Smooth muscle cell (in vitro differentiated cells): ENCODE results near the gene MBD4. TPM values are rescaled to one million over a fixed set of nuclear protein-coding genes. Genes with fewer than 3 reads are reported as not detected.

Experiments used
- DNase-seq: peaks from one replicate; lab custom pipeline; 2025; ENCODE audit not compliant: unreplicated experiment; lab: John Stamatoyannopoulos, UW
- H2AFZ ChIP-seq: fragments of 200-600 bp; sonication (generic); 2 replicates; pipeline ENCODE4 v1.6.0; 2016; ENCODE audit warnings: antibody characterized with exemption, low read depth, mild to moderate bottlenecking
- H3F3A ChIP-seq: fragments of 200-600 bp; sonication (generic); 2 replicates; pipeline ENCODE4 v1.6.0; 2017; ENCODE audit warnings: antibody characterized with exemption, low read depth
- H3K27ac ChIP-seq: fragments of 200-600 bp; sonication (generic); 2 replicates; pipeline ENCODE4 v1.5.1; 2016; ENCODE audit warnings: low read depth, mild to moderate bottlenecking
- H3K27me3 ChIP-seq: fragments of 200-600 bp; sonication (generic); 2 replicates; pipeline ENCODE4 v1.6.1; 2016; ENCODE audit warnings: low read depth, mild to moderate bottlenecking
- H3K36me3 ChIP-seq: fragments of 200-600 bp; sonication (generic); 2 replicates; pipeline ENCODE4 v1.5.1; 2016; ENCODE audit warnings: low read depth
- H3K4me1 ChIP-seq: fragments of 200-600 bp; sonication (generic); 2 replicates; pipeline ENCODE4 v1.5.1; 2016; ENCODE audit warnings: low read depth
- H3K4me2 ChIP-seq: fragments of 200-600 bp; sonication (generic); 2 replicates; pipeline ENCODE4 v1.6.0; 2016; ENCODE audit warnings: mild to moderate bottlenecking
- H3K4me3 ChIP-seq: fragments of 200-600 bp; sonication (generic); 2 replicates; pipeline ENCODE4 v1.5.1; 2016; ENCODE audit warnings: mild to moderate bottlenecking
- H3K79me2 ChIP-seq: fragments of 200-600 bp; sonication (generic); 2 replicates; pipeline ENCODE4 v1.6.0; 2016; ENCODE audit warnings: low read depth, mild to moderate bottlenecking
- H3K9ac ChIP-seq: fragments of 200-600 bp; sonication (generic); 2 replicates; pipeline ENCODE4 v1.6.0; 2016; ENCODE audit warnings: low read depth
- H3K9me3 ChIP-seq: fragments of 200-600 bp; sonication (generic); replicated peaks from 2 replicates; pipeline ENCODE4 v1.5.1; 2016; ENCODE audit warnings: low read depth
- H4K20me1 ChIP-seq: fragments of 200-600 bp; sonication (generic); 2 replicates; pipeline ENCODE4 v1.6.0; 2016; ENCODE audit warnings: low read depth
- CTCF ChIP-seq: fragments of 200-600 bp; sonication (generic); IDR thresholded peaks from 2 replicates; pipeline ENCODE4 v1.5.1; 2017; ENCODE audit warnings: borderline replicate concordance, mild to moderate bottlenecking, antibody characterized with exemption; ENCODE audit not compliant: insufficient read depth, poor library complexity, severe bottlenecking
- WGBS: methylation state at CpG from one replicate; pipeline ENCODE4 v1.1.7; 2016; ENCODE audit warnings: low lambda C conversion rate; 5-methylcytosine and 5-hydroxymethylcytosine counted together
- polyA plus RNA-seq: library from polyadenylated mRNA; unstranded; fragments of >200 nt; fragmentation: Nextera tagmentation; extraction: Ambion mirVana; gene quantifications from 2 replicates; pipeline ENCODE4 v1.2.1, GENCODE V29; 2016
- total RNA-seq: library from RNA; depleted of rRNA; stranded (reverse); fragments of >200 nt; gene quantifications from 2 replicates; pipeline ENCODE4 v1.2.3, GENCODE V29; 2014

MBD4 gene
- total and polyA plus RNA-seq, 2 experiments from 2014 or later: 23.1 to 26.5 TPM

GRCh38 chr3:129404610-129405009 is 35.1 kb downstream of the MBD4 start:
- Histone ChIP-seq H2AFZ (no peak overlapping the region), H3F3A (no peaks in the 10 kb centered on the region), H3K4me3 (no peak overlapping the region), H3K79me2 (no peaks in the 10 kb centered on the region), H3K36me3 (no peaks in the 10 kb centered on the region), H3K9ac (no peak overlapping the region), H4K20me1 (no peaks in the 10 kb centered on the region), H3K9me3 (no peaks in the 10 kb centered on the region), H3K4me2 (no peak overlapping the region), H3K27me3 (no peaks in the 10 kb centered on the region), H3K4me1 (no peaks in the 10 kb centered on the region), H3K27ac (no peak overlapping the region)
- no peak for TF ChIP-seq CTCF
- no peak for DNase-seq
- WGBS: 79% methylated on average over 5 of the region's 5 CpGs

GRCh38 chr3:129404130-129404529 is 35.6 kb downstream of the MBD4 start:
- Histone ChIP-seq H3K4me2 (no peak overlapping the region), H4K20me1 (no peaks in the 10 kb centered on the region), H3F3A (no peaks in the 10 kb centered on the region), H3K4me1 (no peaks in the 10 kb centered on the region), H3K27me3 (no peaks in the 10 kb centered on the region), H3K9me3 (no peaks in the 10 kb centered on the region), H3K4me3 (no peak overlapping the region), H3K9ac (no peak overlapping the region), H3K27ac (no peak overlapping the region), H3K79me2 (peaks cover 2% of the 10 kb centered on the region), H3K36me3 (no peaks in the 10 kb centered on the region), H2AFZ (no peak overlapping the region)
- no peak for TF ChIP-seq CTCF
- DNase-seq: no peak
- 87% methylated on average over 8 of the region's 8 CpGs for WGBS

GRCh38 chr3:129403450-129403849 is 36.3 kb downstream of the MBD4 start:
- Histone ChIP-seq H3K27me3 (no peaks in the 10 kb centered on the region), H3K27ac (no peak overlapping the region), H3K36me3 (no peaks in the 10 kb centered on the region), H3K79me2 (peaks cover 8% of the 10 kb centered on the region), H3K9ac (no peak overlapping the region), H3K4me2 (no peak overlapping the region), H2AFZ (no peak overlapping the region), H4K20me1 (no peaks in the 10 kb centered on the region), H3F3A (no peaks in the 10 kb centered on the region), H3K4me1 (peaks cover 2% of the 10 kb centered on the region), H3K4me3 (no peak overlapping the region), H3K9me3 (no peaks in the 10 kb centered on the region)
- 90% methylated on average over 7 of the region's 7 CpGs for WGBS
- no peak for DNase-seq
- no peak for TF ChIP-seq CTCF

- Histone ChIP-seq H3K36me3 (no peaks in the 10 kb centered on the region), H3K4me2 (no peak overlapping the region), H3K27me3 (no peaks in the 10 kb centered on the region), H3K4me1 (peaks cover 8% of the 10 kb centered on the region), H3K27ac (no peak overlapping the region), H3K4me3 (no peak overlapping the region), H3K9ac (no peak overlapping the region), H3F3A (no peaks in the 10 kb centered on the region), H4K20me1 (peaks cover 1% of the 10 kb centered on the region), H3K9me3 (no peaks in the 10 kb centered on the region), H3K79me2 (peaks cover 17% of the 10 kb centered on the region), H2AFZ (no peak overlapping the region)
- WGBS: 99% methylated on average over 4 of the region's 4 CpGs
- DNase-seq: no peak
- no peak for TF ChIP-seq CTCF
Observed at GRCh38 chr3:129402616-129403015, 37.1 kb downstream of the MBD4 start.
